NCI-H146 treated with DMSO at 0.1 percent for 48 hours (cell line): ENCODE results near the gene FAM3C.
"Not testable (repeated sequence)": the region's sequence is repeated elsewhere in the genome, so short reads cannot be mapped to it uniquely, and the experiment has no call there.

Experiments
- DNase-seq: peaks from one replicate; lab custom pipeline; 2025; ENCODE audit not compliant: unreplicated experiment; lab: John Stamatoyannopoulos, UW

FAM3C gene

GRCh38 chr7:121334376-121334775 lies 61.7 kb downstream of the FAM3C start:
- DNase-seq, result no peak

GRCh38 chr7:121331574-121331973 lies 64.5 kb downstream of the FAM3C start:
- no peak for DNase-seq

GRCh38 chr7:121331048-121331447 lies 65.1 kb downstream of the FAM3C start:
- DNase-seq, result no peak

GRCh38 chr7:121330053-121330833 lies 65.9 kb downstream of the FAM3C start:
- DNase-seq, result peak; percentile 37

GRCh38 chr7:121329191-121330052 lies 66.7 kb downstream of the FAM3C start:
- no peak for DNase-seq

GRCh38 chr7:121328508-121329190 lies 67.5 kb downstream of the FAM3C start, which contains the start of gene WNT16:
Gene WNT16, plus strand, starts transcription at chr7:121329000. Its CDS starts 293 bp downstream, at chr7:121329293.
- no peak for DNase-seq

- DNase-seq, result no peak
These were observed 68.4 kb downstream of the FAM3C start for GRCh38 chr7:121327671-121328070.

GRCh38 chr7:121323515-121324302 lies 72.4 kb downstream of the FAM3C start:
- DNase-seq, result no peak

GRCh38 chr7:121322460-121322859 lies 73.6 kb downstream of the FAM3C start:
- DNase-seq, result peak; percentile 76

GRCh38 chr7:121315170-121315569 lies 80.9 kb downstream of the FAM3C start:
- not testable (repeated sequence) for DNase-seq

- DNase-seq, result no peak
These were observed 82.1 kb downstream of the FAM3C start for GRCh38 chr7:121313793-121314676.

- no peak for DNase-seq
These were observed 82.8 kb downstream of the FAM3C start for GRCh38 chr7:121313220-121313792.

- DNase-seq, result no peak
These were observed 89.0 kb downstream of the FAM3C start for GRCh38 chr7:121307021-121307574.

- DNase-seq, result no peak
These were observed 89.5 kb downstream of the FAM3C start for GRCh38 chr7:121306565-121306964.

GRCh38 chr7:121305109-121305508 lies 91.0 kb downstream of the FAM3C start:
- no peak for DNase-seq

- DNase-seq, result no peak
These were observed 91.9 kb downstream of the FAM3C start for GRCh38 chr7:121304102-121304658.

- DNase-seq, result no peak
These were observed 92.5 kb downstream of the FAM3C start for GRCh38 chr7:121303422-121304101.

- no peak for DNase-seq
These were observed 93.8 kb downstream of the FAM3C start for GRCh38 chr7:121302214-121302745.
